H9 (cell line): ENCODE data around the gene C1orf198. TPM values are rescaled to one million over a fixed set of nuclear protein-coding genes. Genes with fewer than 3 reads are reported as not detected.

ENCODE experiments used
- DNase-seq: peaks from one replicate; pipeline ENCODE4 v3.0.0-alpha.2; 2017
- H2AFZ ChIP-seq: one replicate; pipeline ENCODE4 v1.6.1; 2013; ENCODE audit warnings: mild to moderate bottlenecking, low read length, control low read depth, moderate library complexity
- H2AK5ac ChIP-seq: 2 replicates; pipeline ENCODE4 v1.6.1; 2013; ENCODE audit warnings: low read length, control low read depth, mixed read lengths; ENCODE audit not compliant: insufficient read length
- H2BK120ac ChIP-seq: one replicate; pipeline ENCODE4 v1.6.1; 2013; ENCODE audit warnings: low read depth, mild to moderate bottlenecking, low read length, control low read depth, inconsistent platforms; ENCODE audit not compliant: poor library complexity, severe bottlenecking
- H2BK12ac ChIP-seq: 2 replicates; pipeline ENCODE4 v1.6.1; 2013; ENCODE audit warnings: low read length, control low read depth, mixed read lengths, low read depth; ENCODE audit not compliant: insufficient read length
- H2BK15ac ChIP-seq: 2 replicates; pipeline ENCODE4 v1.6.1; 2013; ENCODE audit warnings: low read depth, low read length, control low read depth
- H2BK20ac ChIP-seq: one replicate; pipeline ENCODE4 v1.6.1; 2013; ENCODE audit warnings: low read depth, mild to moderate bottlenecking, low read length, control low read depth, inconsistent platforms; ENCODE audit not compliant: poor library complexity, severe bottlenecking
- H2BK5ac ChIP-seq: 2 replicates; pipeline ENCODE4 v1.6.1; 2013; ENCODE audit warnings: low read length, control low read depth, mixed read lengths; ENCODE audit not compliant: insufficient read length
- H3K14ac ChIP-seq: 2 replicates; pipeline ENCODE4 v1.6.1; 2013; ENCODE audit warnings: low read length, control low read depth; ENCODE audit not compliant: insufficient read depth
- H3K18ac ChIP-seq: 2 replicates; pipeline ENCODE4 v1.6.1; 2013; ENCODE audit warnings: low read depth, mild to moderate bottlenecking, mixed read lengths, low read length, control low read depth; ENCODE audit not compliant: insufficient read length
- H3K23ac ChIP-seq: 2 replicates; pipeline ENCODE4 v1.6.1; 2013; ENCODE audit warnings: low read length, control low read depth, mixed read lengths, low read depth; ENCODE audit not compliant: insufficient read length
- H3K23me2 ChIP-seq: 2 replicates; pipeline ENCODE4 v1.6.1; 2013; ENCODE audit warnings: low read depth, mild to moderate bottlenecking, mixed read lengths, low read length, control low read depth; ENCODE audit not compliant: insufficient read length, poor library complexity, severe bottlenecking
- H3K27ac ChIP-seq: 2 replicates; pipeline ENCODE4 v1.5.1; 2013; ENCODE audit warnings: low read length, control low read depth, mixed read lengths, low read depth; ENCODE audit not compliant: insufficient read length
- H3K27me3 ChIP-seq: 2 replicates; pipeline ENCODE4 v1.6.1; 2013; ENCODE audit warnings: low read length, control low read depth, inconsistent platforms; ENCODE audit not compliant: insufficient read depth
- H3K4ac ChIP-seq: 2 replicates; pipeline ENCODE4 v1.6.1; 2013; ENCODE audit warnings: low read depth, mild to moderate bottlenecking, control low read depth, inconsistent platforms, low read length, moderate library complexity
- H3K4me1 ChIP-seq: 2 replicates; pipeline ENCODE4 v1.6.1; 2013; ENCODE audit warnings: low read length, control low read depth, inconsistent platforms; ENCODE audit not compliant: insufficient read depth
- H3K4me2 ChIP-seq: 2 replicates; pipeline ENCODE4 v1.6.1; 2013; ENCODE audit warnings: low read length, control low read depth, mixed read lengths; ENCODE audit not compliant: insufficient read length, insufficient read depth
- H3K56ac ChIP-seq: 2 replicates; pipeline ENCODE4 v1.6.1; 2013; ENCODE audit warnings: low read depth, mild to moderate bottlenecking, mixed read lengths, low read length, control low read depth; ENCODE audit not compliant: insufficient read length
- H3K79me1 ChIP-seq: 2 replicates; pipeline ENCODE4 v1.6.1; 2013; ENCODE audit warnings: low read depth, mild to moderate bottlenecking, moderate library complexity, low read length, control low read depth, inconsistent platforms; ENCODE audit not compliant: insufficient read depth, poor library complexity, severe bottlenecking
- H3K79me2 ChIP-seq: 2 replicates; pipeline ENCODE4 v1.6.1; 2013; ENCODE audit warnings: low read length, control low read depth, inconsistent platforms; ENCODE audit not compliant: insufficient read depth
- H3K9ac ChIP-seq: 2 replicates; pipeline ENCODE4 v1.6.1; 2013; ENCODE audit warnings: low read length, control low read depth, mixed read lengths; ENCODE audit not compliant: insufficient read length; ENCODE audit errors: extremely low read depth
- H3K9me3 ChIP-seq: one replicate; pipeline ENCODE4 v1.6.1; 2013; ENCODE audit warnings: low read depth, low read length, inconsistent platforms; ENCODE audit not compliant: control insufficient read depth
- H3T11ph ChIP-seq: one replicate; pipeline ENCODE4 v1.6.1; 2013; ENCODE audit warnings: mild to moderate bottlenecking, low read length, control low read depth, inconsistent platforms
- H4K20me1 ChIP-seq: one replicate; pipeline ENCODE4 v1.6.1; 2013; ENCODE audit not compliant: control insufficient read depth, insufficient read length, insufficient read depth
- H4K5ac ChIP-seq: 2 replicates; pipeline ENCODE4 v1.6.1; 2013; ENCODE audit warnings: low read depth, mild to moderate bottlenecking, mixed read lengths, low read length, control low read depth; ENCODE audit not compliant: insufficient read length
- H4K8ac ChIP-seq: replicated peaks from 2 replicates; pipeline ENCODE4 v1.6.1; 2013; ENCODE audit warnings: low read length, control low read depth, mixed read lengths, low read depth; ENCODE audit not compliant: insufficient read length
- H4K91ac ChIP-seq: 2 replicates; pipeline ENCODE4 v1.6.1; 2013; ENCODE audit warnings: low read depth, mild to moderate bottlenecking, moderate library complexity, mixed read lengths, low read length, control low read depth; ENCODE audit not compliant: insufficient read length
- H3K27ac Mint-ChIP-seq, 3 experiments: 2 replicates in 2 of 3; 3 replicates in 1 of 3; pipeline ENCODE4 v1.8.0; 2020 to 2021; ENCODE audit warnings: mixed read lengths in 3 of 3, mild to moderate bottlenecking in 1 of 3, moderate library complexity in 1 of 3
- H3K27me3 Mint-ChIP-seq: 2 replicates; pipeline ENCODE4 v1.8.0; 2021; ENCODE audit warnings: low read depth, mild to moderate bottlenecking, moderate library complexity, mixed read lengths
- H3K36me3 Mint-ChIP-seq, 3 experiments: 2 replicates in 2 of 3; 3 replicates in 1 of 3; pipeline ENCODE4 v1.8.0; 2020 to 2021; ENCODE audit warnings: low read depth in 3 of 3, mixed read lengths in 3 of 3; ENCODE audit not compliant: insufficient read depth in 1 of 3
- H3K4me1 Mint-ChIP-seq, 2 experiments: 2 replicates each; pipeline ENCODE4 v1.8.0; 2020; ENCODE audit warnings: mixed read lengths in 2 of 2
- H3K4me3 Mint-ChIP-seq, 2 experiments: 2 replicates in 1 of 2; 3 replicates in 1 of 2; pipeline ENCODE4 v1.8.0; 2020 to 2021; ENCODE audit warnings: mild to moderate bottlenecking in 2 of 2, mixed read lengths in 2 of 2, moderate library complexity in 1 of 2
- H3K9me3 Mint-ChIP-seq, 2 experiments: 2 replicates in 1 of 2; 3 replicates in 1 of 2; pipeline ENCODE4 v1.8.0; 2020; ENCODE audit warnings: mild to moderate bottlenecking in 2 of 2, mixed read lengths in 2 of 2, moderate library complexity in 1 of 2
- CTCF ChIP-seq: fragments of 200-600 bp; sonication (generic); conservative IDR thresholded peaks from 3 replicates; pipeline ENCODE4 v1.8.0; 2021; ENCODE audit warnings: antibody characterized with exemption, mild to moderate bottlenecking
- WGBS: extraction: QIAGEN DNeasy Blood & Tissue Kit; methylation state at CpG from one replicate; pipeline ENCODE4 v1.1.7; 2013; ENCODE audit warnings: missing lambda C conversion rate, low lambda C conversion rate, mixed read lengths; ENCODE audit not compliant: insufficient read length; ENCODE audit errors: extremely low coverage; 5-methylcytosine and 5-hydroxymethylcytosine counted together
- total RNA-seq: library from RNA; stranded (reverse); gene quantifications from 2 replicates; pipeline ENCODE4 v1.2.1, GENCODE V29; 2021

The C1orf198 gene
- total RNA-seq, 1 experiment from 2014 or later: 28.9 TPM

- no peaks in the 10 kb centered on the region for H4K20me1 ChIP-seq
- no CpG with 5 or more reads among the region's 5 CpGs for WGBS
- no peaks in the 10 kb centered on the region for H3K79me1 ChIP-seq
These were observed 40.5 kb downstream of the C1orf198 start for GRCh38 chr1:230827801-230828200.

More at GRCh38 chr1:230827801-230828200, 40.5 kb downstream of the C1orf198 start:
- DNase-seq: no peak
- no peak for TF ChIP-seq CTCF
- no peak overlapping the region for H3K4me2 ChIP-seq
- H2BK20ac ChIP-seq: no peak overlapping the region
- H4K5ac ChIP-seq: no peak overlapping the region
- H4K8ac ChIP-seq: no peak overlapping the region
- H3K27me3 ChIP-seq: no peaks in the 10 kb centered on the region
- no peak overlapping the region for H2BK5ac ChIP-seq
- H3K14ac ChIP-seq: no peak overlapping the region
- no peak overlapping the region for H3K56ac ChIP-seq
- H2BK15ac ChIP-seq: no peak overlapping the region
- H3K23me2 ChIP-seq: no peaks in the 10 kb centered on the region
- Mint-ChIP-seq H3K27ac (no peak overlapping the region), H3K4me3 (no peak overlapping the region), H3K36me3 (no peaks in the 10 kb centered on the region), H3K9me3 (no peaks in the 10 kb centered on the region; a peak in 1 of 5 replicates), H3K27me3 (peaks cover 49% of the 10 kb centered on the region), H3K4me1 (no peaks in the 10 kb centered on the region)
- H3K4me1 ChIP-seq: no peaks in the 10 kb centered on the region
- no peak overlapping the region for H2AFZ ChIP-seq
- no peak overlapping the region for H3K9ac ChIP-seq
- H2BK12ac ChIP-seq: no peak overlapping the region
- H2AK5ac ChIP-seq: no peak overlapping the region
- no peak overlapping the region for H3K23ac ChIP-seq
- H3K9me3 ChIP-seq: no peaks in the 10 kb centered on the region
- H3T11ph ChIP-seq: no peak overlapping the region
- H4K91ac ChIP-seq: no peak overlapping the region
- no peak overlapping the region for H3K27ac ChIP-seq
- no peak overlapping the region for H3K18ac ChIP-seq
- no peak overlapping the region for H2BK120ac ChIP-seq
- no peaks in the 10 kb centered on the region for H3K79me2 ChIP-seq
- no peak overlapping the region for H3K4ac ChIP-seq
